Lower lobe of right lung (tissue), 2 donors: Measurements from ENCODE around the gene FBXL20. TPM values are rescaled to one million over a fixed set of nuclear protein-coding genes. Genes with fewer than 3 reads are reported as not detected.
A peak's percentile ranks its signal among the peaks of the same experiment; 100 is the strongest.

Experiments used
- ATAC-seq, 2 donors: fragments of 200-7000 bp; cut with Tn5 transposase; one replicate each; pipeline ENCODE4 v1.9.1; 2020 to 2022; ENCODE audit warnings: mild to moderate bottlenecking in 2 of 2, moderate library complexity in 2 of 2
- DNase-seq: peaks from one replicate; pipeline ENCODE4 v3.0.0-alpha.2; 2020
- H3K27ac ChIP-seq: fragments of 200-600 bp; one replicate; pipeline ENCODE4 v1.8.0; 2022
- H3K27me3 ChIP-seq: fragments of 200-600 bp; one replicate; pipeline ENCODE4 v1.8.0; 2022; ENCODE audit warnings: low read depth
- H3K36me3 ChIP-seq: fragments of 200-600 bp; one replicate; pipeline ENCODE4 v1.8.0; 2022; ENCODE audit warnings: mild to moderate bottlenecking
- H3K4me1 ChIP-seq: fragments of 200-600 bp; one replicate; pipeline ENCODE4 v1.8.0; 2022
- H3K4me3 ChIP-seq: fragments of 200-600 bp; one replicate; pipeline ENCODE4 v1.8.0; 2022; ENCODE audit warnings: mild to moderate bottlenecking
- H3K9me3 ChIP-seq: fragments of 200-600 bp; one replicate; pipeline ENCODE4 v1.8.0; 2022
- CTCF ChIP-seq: fragments of 200-600 bp; IDR thresholded peaks from one replicate; pipeline ENCODE4 v1.8.0; 2022; ENCODE audit warnings: antibody characterized with exemption, mild to moderate bottlenecking
- intact Hi-C: fragments of 100-400 bp; cut with DNase I; formaldehyde crosslinking; loops from one replicate; pipeline ENCODE4 v1.11.0; 2022
- total RNA-seq: library from RNA; stranded (reverse); fragmentation: NEBNext Ultra II Directional; extraction: Animal tissue kit (Norgen Biotek cat#: 25700); gene quantifications from one replicate; pipeline ENCODE4 v1.2.1, GENCODE V29; 2021
- donor health status: DM: no; HTN: yes; CAD: no; lungs with severe emphysema.

FBXL20 gene
- total RNA-seq, 1 donor from 2014 or later: 25.4 TPM

GRCh38 chr17:39227364-39227919, 174.0 kb downstream of the FBXL20 start:
- peaks cover 33% of the 10 kb centered on the region for H3K4me1 ChIP-seq

GRCh38 chr17:39225959-39226683, 175.3 kb downstream of the FBXL20 start:
- Histone ChIP-seq H3K27ac (no peak overlapping the region), H3K27me3 (peaks cover 79% of the 10 kb centered on the region), H3K36me3 (no peaks in the 10 kb centered on the region), H3K4me3 (peak overlapping the region; percentile 43), H3K4me1 (peaks cover 21% of the 10 kb centered on the region), H3K9me3 (no peaks in the 10 kb centered on the region)
- DNase-seq (no peak), ATAC-seq (peak; percentile 25 to 40)
- no peak for TF ChIP-seq CTCF
- intact Hi-C loops: no loop called here

More at GRCh38 chr17:39227364-39227919, 174.0 kb downstream of the FBXL20 start:
- ATAC-seq (no peak), DNase-seq (no peak)
- no peaks in the 10 kb centered on the region for H3K36me3 ChIP-seq
- H3K4me3 ChIP-seq: no peak overlapping the region
- intact Hi-C loops: no loop called here
- no peak overlapping the region for H3K27ac ChIP-seq
- no peaks in the 10 kb centered on the region for H3K9me3 ChIP-seq
- no peak for TF ChIP-seq CTCF
- H3K27me3 ChIP-seq: peaks cover 90% of the 10 kb centered on the region

- Histone ChIP-seq H3K4me3 (peak within 1 kb of the TSS; percentile 43), H3K36me3 (no peaks in the 10 kb centered on the region), H3K9me3 (no peaks in the 10 kb centered on the region), H3K27ac (no peak within 1 kb of the TSS), H3K4me1 (peaks cover 18% of the 10 kb centered on the region), H3K27me3 (peaks cover 73% of the 10 kb centered on the region)
- peak in 1 of 2 donors; percentile 20 for ATAC-seq
- TF ChIP-seq CTCF: no peak
- DNase-seq: no peak
- intact Hi-C loops: no loop called here
Measured at GRCh38 chr17:39225308-39225958, 176.0 kb downstream of the FBXL20 start, which contains the start of gene STAC2. Gene STAC2 (minus strand): TSS chr17:39225945. CDS start chr17:39225502, 443 bp downstream.

- H3K4me1 ChIP-seq: peaks cover 18% of the 10 kb centered on the region
- H3K27ac ChIP-seq: no peak overlapping the region
- ATAC-seq (peak; percentile 23 to 53), DNase-seq (no peak)
- peak overlapping the region; percentile 43 for H3K4me3 ChIP-seq
- H3K36me3 ChIP-seq: no peaks in the 10 kb centered on the region
- peaks cover 68% of the 10 kb centered on the region for H3K27me3 ChIP-seq
- no peaks in the 10 kb centered on the region for H3K9me3 ChIP-seq
- intact Hi-C loops: no loop called here
- no peak for TF ChIP-seq CTCF
Measured at GRCh38 chr17:39224778-39225307, 176.6 kb downstream of the FBXL20 start.

GRCh38 chr17:39223907-39224777, 177.3 kb downstream of the FBXL20 start:
- no peak for ATAC-seq
- intact Hi-C loops: no loop called here
- H3K9me3 ChIP-seq: no peaks in the 10 kb centered on the region
- no peak for TF ChIP-seq CTCF
- H3K27me3 ChIP-seq: peaks cover 61% of the 10 kb centered on the region
- H3K27ac ChIP-seq: no peak overlapping the region
- H3K4me1 ChIP-seq: peaks cover 18% of the 10 kb centered on the region
- no peaks in the 10 kb centered on the region for H3K36me3 ChIP-seq
- no peak for DNase-seq
- no peak overlapping the region for H3K4me3 ChIP-seq
